Measurements from ENCODE around the gene ZNF8.

DNA sequence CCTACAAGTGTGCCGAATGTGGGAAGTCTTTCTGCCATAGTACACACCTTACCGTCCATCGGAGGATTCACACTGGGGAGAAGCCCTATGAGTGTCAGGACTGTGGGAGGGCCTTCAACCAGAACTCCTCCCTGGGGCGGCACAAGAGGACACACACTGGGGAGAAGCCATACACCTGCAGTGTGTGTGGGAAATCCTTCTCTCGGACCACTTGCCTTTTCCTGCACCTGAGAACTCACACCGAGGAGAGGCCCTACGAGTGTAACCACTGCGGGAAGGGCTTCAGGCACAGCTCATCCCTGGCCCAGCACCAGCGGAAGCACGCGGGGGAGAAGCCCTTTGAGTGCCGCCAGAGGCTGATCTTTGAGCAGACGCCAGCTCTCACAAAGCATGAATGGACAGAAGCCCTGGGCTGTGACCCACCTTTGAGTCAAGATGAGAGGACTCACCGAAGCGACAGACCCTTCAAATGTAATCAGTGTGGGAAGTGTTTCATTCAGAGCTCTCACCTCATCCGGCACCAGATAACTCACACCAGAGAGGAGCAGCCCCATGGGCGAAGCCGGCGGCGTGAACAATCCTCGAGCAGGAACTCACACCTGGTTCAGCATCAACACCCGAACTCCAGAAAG, 16.1 kb downstream of the ZNF8 start:
- no peak for TF ChIP-seq EZH2 (IDR thresholded peaks at IDR 0.05; ENCODE audit: borderline replicate concordance, insufficient read depth, low read depth, low read length, poor library complexity, severe bottlenecking)
- TF ChIP-seq, protein P1, sequence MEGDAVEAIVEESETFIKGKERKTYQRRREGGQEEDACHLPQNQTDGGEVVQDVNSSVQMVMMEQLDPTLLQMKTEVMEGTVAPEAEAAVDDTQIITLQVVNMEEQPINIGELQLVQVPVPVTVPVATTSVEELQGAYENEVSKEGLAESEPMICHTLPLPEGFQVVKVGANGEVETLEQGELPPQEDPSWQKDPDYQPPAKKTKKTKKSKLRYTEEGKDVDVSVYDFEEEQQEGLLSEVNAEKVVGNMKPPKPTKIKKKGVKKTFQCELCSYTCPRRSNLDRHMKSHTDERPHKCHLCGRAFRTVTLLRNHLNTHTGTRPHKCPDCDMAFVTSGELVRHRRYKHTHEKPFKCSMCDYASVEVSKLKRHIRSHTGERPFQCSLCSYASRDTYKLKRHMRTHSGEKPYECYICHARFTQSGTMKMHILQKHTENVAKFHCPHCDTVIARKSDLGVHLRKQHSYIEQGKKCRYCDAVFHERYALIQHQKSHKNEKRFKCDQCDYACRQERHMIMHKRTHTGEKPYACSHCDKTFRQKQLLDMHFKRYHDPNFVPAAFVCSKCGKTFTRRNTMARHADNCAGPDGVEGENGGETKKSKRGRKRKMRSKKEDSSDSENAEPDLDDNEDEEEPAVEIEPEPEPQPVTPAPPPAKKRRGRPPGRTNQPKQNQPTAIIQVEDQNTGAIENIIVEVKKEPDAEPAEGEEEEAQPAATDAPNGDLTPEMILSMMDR (IDR thresholded peaks at IDR 0.05) = no peak
